ENCODE results near the gene PIP5K1B.

DNA sequence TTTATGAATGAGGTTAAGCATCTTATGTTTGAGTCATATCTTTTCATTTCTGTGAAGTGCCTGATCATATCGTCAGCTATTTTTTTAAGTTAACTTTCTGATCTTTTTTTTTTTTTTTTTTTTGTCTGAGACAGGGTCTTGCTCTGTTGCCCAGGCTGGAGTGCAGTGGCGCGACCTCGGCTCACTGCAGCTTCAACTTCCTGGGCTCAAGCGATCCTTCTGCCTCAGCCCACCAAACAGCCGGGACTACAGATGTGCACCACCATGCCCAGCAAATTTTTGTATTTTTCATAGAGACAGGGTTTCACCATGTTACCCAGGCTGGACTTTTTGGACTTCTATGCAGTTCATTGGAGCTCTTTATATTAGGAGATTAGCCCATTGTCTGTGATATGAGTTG, 168.1 kb downstream of the PIP5K1B start:
- no peak for TF ChIP-seq CTCF (IDR thresholded peaks at IDR 0.05; ENCODE audit: poor library complexity)
- no peak for TF ChIP-seq EZH2phosphoT487 (IDR thresholded peaks at IDR 0.05; ENCODE audit: low read depth, severe bottlenecking, unreplicated experiment)
- TF ChIP-seq EZH2 (IDR thresholded peaks at IDR 0.05; ENCODE audit: borderline replicate concordance), result no peak

Measured in hepatocyte (in vitro differentiated cells).